ENCODE data around the gene INTS4.
"Not testable (repeated sequence)": the region's sequence is repeated elsewhere in the genome, so short reads cannot be mapped to it uniquely, and the experiment has no call there.

Gene INTS4

GRCh38 chr11:77879218-77879617 lies 115.2 kb downstream of the INTS4 start:
- no peak overlapping the region for H3K4me3 ChIP-seq (ENCODE audit: low read depth, low read length)
- TF ChIP-seq CTCF (IDR thresholded peaks at IDR 0.05; ENCODE audit: low read depth, low read length) (no peak), MAX (IDR thresholded peaks at IDR 0.05; ENCODE audit: low read depth, low read length) (no peak), POLR2A (IDR thresholded peaks at IDR 0.05; ENCODE audit: extremely low read depth, insufficient read length) (no peak), MYC (IDR thresholded peaks at IDR 0.05; ENCODE audit: low read depth, low read length) (no peak)
- DNase-seq (ENCODE audit: low read depth) = no peak

DNA sequence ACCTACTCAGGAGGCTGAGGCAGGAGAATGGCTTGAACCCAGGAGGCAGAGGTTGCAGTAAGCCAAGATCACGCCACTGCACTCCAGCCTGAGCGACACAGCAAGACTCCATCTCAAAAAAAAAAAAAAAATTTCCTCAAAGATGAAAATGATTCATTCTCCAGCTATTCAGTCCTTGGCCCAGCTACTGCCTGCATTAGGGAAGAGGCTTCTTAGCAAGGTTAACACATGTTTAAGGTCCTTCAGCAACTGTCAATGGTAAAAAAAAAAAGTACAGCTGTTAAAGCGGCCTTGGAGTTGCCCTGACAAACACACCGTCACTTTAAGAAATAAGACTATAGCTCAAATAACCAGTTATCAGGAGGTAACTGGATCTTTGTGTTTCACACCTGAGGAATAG lies 116.2 kb downstream of the INTS4 start:
- not testable (repeated sequence) for DNase-seq (ENCODE audit: low read depth); H3K4me3 ChIP-seq (ENCODE audit: low read depth, low read length)

DNA sequence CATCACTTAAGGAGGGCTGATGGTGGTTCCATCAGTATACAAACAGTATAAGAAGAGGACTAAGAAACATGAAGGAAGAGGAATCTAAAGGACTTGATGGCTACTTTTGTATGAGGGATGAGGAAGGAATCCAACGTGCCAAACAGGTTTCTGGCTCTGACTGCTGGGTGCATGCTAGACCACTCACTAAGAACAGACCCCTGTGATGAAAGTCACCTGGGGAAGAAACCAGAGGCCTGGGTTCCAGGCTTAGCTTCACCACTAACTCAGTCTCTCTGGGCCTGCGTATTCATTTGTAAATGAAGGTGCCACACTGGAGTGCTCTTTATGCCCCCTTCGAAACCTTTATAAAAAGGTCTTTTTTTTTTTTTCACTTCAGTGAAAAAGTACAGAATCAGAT lies 118.4 kb downstream of the INTS4 start:
- no peak for DNase-seq (ENCODE audit: low read depth)
- TF ChIP-seq CTCF (IDR thresholded peaks at IDR 0.05; ENCODE audit: low read depth, low read length) (no peak), MAX (IDR thresholded peaks at IDR 0.05; ENCODE audit: low read depth, low read length) (no peak), MYC (IDR thresholded peaks at IDR 0.05; ENCODE audit: low read depth, low read length) (no peak), POLR2A (IDR thresholded peaks at IDR 0.05; ENCODE audit: extremely low read depth, insufficient read length) (no peak)
- H3K4me3 ChIP-seq (ENCODE audit: low read depth, low read length) = no peak overlapping the region

- no peak overlapping the region for H3K4me3 ChIP-seq (ENCODE audit: low read depth, low read length)
- TF ChIP-seq CTCF (IDR thresholded peaks at IDR 0.05; ENCODE audit: low read depth, low read length) (no peak), MYC (IDR thresholded peaks at IDR 0.05; ENCODE audit: low read depth, low read length) (no peak), POLR2A (IDR thresholded peaks at IDR 0.05; ENCODE audit: extremely low read depth, insufficient read length) (no peak), MAX (IDR thresholded peaks at IDR 0.05; ENCODE audit: low read depth, low read length) (no peak)
- DNase-seq (ENCODE audit: low read depth) = no peak
Measured at GRCh38 chr11:77874206-77874605, 120.3 kb downstream of the INTS4 start.

GRCh38 chr11:77873345-77873744 lies 121.1 kb downstream of the INTS4 start:
- TF ChIP-seq MAX (IDR thresholded peaks at IDR 0.05; ENCODE audit: low read depth, low read length) (no peak), POLR2A (IDR thresholded peaks at IDR 0.05; ENCODE audit: extremely low read depth, insufficient read length) (no peak), CTCF (IDR thresholded peaks at IDR 0.05; ENCODE audit: low read depth, low read length) (no peak), MYC (IDR thresholded peaks at IDR 0.05; ENCODE audit: low read depth, low read length) (no peak)
- no peak overlapping the region for H3K4me3 ChIP-seq (ENCODE audit: low read depth, low read length)
- no peak for DNase-seq (ENCODE audit: low read depth)

DNA sequence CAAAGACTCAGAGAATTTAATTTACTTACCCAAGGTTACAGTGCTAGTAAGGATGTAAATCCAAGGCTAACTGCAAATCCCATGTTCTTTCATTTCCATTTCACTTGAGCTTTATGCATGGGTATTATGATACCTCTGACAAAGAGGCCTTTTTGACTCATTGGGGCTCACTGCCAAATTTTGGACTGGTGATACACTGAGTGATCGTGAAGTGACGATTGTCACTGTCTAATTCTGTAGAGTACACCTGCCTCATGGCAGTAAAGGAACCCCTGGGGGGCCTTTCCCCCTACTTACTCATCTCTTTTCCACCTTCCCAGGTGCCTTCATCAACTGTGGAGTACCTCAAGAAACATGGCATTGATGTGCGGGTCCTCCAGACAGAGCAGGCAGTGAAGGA lies 122.6 kb downstream of the INTS4 start:
- no peak for TF ChIP-seq MYC (IDR thresholded peaks at IDR 0.05; ENCODE audit: low read depth, low read length)
- TF ChIP-seq MAX (IDR thresholded peaks at IDR 0.05; ENCODE audit: low read depth, low read length) = no peak
- no peak for TF ChIP-seq POLR2A (IDR thresholded peaks at IDR 0.05; ENCODE audit: extremely low read depth, insufficient read length)
- no peak for TF ChIP-seq CTCF (IDR thresholded peaks at IDR 0.05; ENCODE audit: low read depth, low read length)
- no peak overlapping the region for H3K4me3 ChIP-seq (ENCODE audit: low read depth, low read length)
- no peak for DNase-seq (ENCODE audit: low read depth)
